ENCODE measurements around the gene B4GALT2. TPM values are rescaled to one million over a fixed set of nuclear protein-coding genes. Genes with fewer than 3 reads are reported as not detected.

The B4GALT2 gene
- total RNA-seq, 6 donors from 2014 or later = 11.5 to 33.0 (median 18.1) TPM

DNA sequence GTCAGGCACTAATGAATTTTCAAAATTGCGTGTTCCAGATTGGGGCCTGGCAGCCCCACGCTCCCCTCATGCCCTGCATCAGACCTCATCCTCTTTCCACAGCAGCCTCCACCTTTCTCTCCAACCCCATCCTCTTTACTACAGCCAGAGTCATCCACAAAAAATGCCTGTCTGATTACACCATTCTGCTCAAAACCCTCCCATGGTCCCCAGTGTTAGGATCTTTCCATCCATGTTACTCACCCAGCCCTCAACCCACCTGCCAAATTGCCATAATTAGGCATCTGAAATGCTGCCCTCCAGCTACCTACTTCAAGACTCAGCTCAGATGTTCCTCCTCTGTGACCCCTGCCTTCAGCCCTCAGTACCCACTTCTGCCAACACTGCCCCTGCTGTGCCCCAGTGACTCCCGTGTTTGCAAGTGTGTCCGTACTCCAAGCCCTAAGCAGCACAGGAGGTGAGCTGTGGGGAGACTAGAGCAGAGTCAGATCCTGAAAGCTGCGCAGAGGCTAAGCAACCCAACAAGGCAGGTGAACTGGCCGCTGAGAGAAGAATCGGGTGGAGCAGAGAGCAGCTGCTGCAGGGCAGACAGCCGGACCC is 46.1 kb upstream of the B4GALT2 start:
- WGBS, 2 donors = 34 to 50% methylated on average over 8 of the region's 8 CpGs
- peak overlapping the region in 3 of 4 donors; percentile 33 to 53 (median 49) for H3K4me3 ChIP-seq

DNA sequence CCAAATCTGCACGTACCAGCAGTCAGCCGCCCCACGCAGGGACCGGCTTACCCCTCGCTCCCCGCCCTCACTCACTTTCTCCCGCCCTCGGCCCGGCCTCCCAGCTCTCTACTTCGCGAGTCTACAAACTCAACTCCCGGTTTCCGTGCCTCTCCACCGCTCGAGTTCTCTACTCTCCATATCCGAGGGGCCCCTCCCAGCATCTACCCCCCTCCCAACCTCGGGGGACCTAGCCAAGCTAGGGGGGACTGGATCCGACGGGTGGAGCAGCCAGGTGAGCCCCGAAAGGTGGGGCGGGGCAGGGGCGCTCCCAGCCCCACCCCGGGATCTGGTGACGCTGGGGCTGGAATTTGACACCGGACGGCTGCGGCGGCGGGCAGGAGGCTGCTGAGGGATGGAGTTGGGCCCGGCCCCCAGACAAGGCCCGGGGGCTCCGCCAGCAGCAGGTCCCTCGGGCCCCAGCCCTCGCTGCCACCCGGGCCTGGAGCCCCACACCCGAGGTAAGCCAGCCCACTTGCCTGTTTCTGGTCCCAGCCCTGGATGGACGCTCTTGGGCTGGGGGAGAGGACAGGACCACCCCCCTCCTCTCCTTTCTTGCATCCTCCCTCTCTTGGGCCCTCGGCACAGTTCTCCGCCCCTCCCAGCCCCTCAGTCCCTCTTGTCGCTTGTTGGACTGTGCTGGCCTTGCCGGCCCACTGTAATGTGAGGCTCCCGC is 45.5 kb upstream of the B4GALT2 start, which contains the start of gene ARTN:
TSS of gene ARTN (plus strand) at position 416 of the 715 bp plus-strand sequence. CDS start 1,856 bp downstream, outside the sequence.
- 8% methylated on average over 27 to 39 of the region's 42 CpGs for WGBS, 2 donors
- peak within 1 kb of the TSS in 2 of 4 donors; percentile 28 to 41 for H3K27ac ChIP-seq
- DNase-seq = peak; percentile 51 to 87
- H3K36me3 ChIP-seq = peaks cover 0 to 6% (median 0%) of the 10 kb centered on the region in 4 donors
- no peak for TF ChIP-seq EP300 (IDR thresholded peaks at IDR 0.05)
- TF ChIP-seq POLR2AphosphoS5 (IDR thresholded peaks at IDR 0.05) = no peak
- TF ChIP-seq, protein P1, sequence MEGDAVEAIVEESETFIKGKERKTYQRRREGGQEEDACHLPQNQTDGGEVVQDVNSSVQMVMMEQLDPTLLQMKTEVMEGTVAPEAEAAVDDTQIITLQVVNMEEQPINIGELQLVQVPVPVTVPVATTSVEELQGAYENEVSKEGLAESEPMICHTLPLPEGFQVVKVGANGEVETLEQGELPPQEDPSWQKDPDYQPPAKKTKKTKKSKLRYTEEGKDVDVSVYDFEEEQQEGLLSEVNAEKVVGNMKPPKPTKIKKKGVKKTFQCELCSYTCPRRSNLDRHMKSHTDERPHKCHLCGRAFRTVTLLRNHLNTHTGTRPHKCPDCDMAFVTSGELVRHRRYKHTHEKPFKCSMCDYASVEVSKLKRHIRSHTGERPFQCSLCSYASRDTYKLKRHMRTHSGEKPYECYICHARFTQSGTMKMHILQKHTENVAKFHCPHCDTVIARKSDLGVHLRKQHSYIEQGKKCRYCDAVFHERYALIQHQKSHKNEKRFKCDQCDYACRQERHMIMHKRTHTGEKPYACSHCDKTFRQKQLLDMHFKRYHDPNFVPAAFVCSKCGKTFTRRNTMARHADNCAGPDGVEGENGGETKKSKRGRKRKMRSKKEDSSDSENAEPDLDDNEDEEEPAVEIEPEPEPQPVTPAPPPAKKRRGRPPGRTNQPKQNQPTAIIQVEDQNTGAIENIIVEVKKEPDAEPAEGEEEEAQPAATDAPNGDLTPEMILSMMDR (IDR thresholded peaks at IDR 0.05) = no peak
- no peak for TF ChIP-seq POLR2A (IDR thresholded peaks at IDR 0.05)
- ATAC-seq (ENCODE audit: low FRiP score in 2 of 2) = peak; percentile 19 to 39
- H3K9me3 ChIP-seq = no peaks in the 10 kb centered on the region
- H3K4me1 ChIP-seq = peaks cover 18 to 28% (median 23%) of the 10 kb centered on the region in 4 donors
- peaks cover 0 to 12% (median 5%) of the 10 kb centered on the region in 4 donors for H3K27me3 ChIP-seq
- peak within 1 kb of the TSS in 3 of 4 donors; percentile 33 to 53 (median 49) for H3K4me3 ChIP-seq

More for the DNA sequence above, 46.1 kb upstream of the B4GALT2 start:
- Histone ChIP-seq H3K27me3 (peaks cover 0 to 12% (median 5%) of the 10 kb centered on the region in 4 donors), H3K36me3 (peaks cover 0 to 6% (median 0%) of the 10 kb centered on the region in 4 donors), H3K9me3 (no peaks in the 10 kb centered on the region), H3K4me1 (peaks cover 18 to 28% (median 23%) of the 10 kb centered on the region in 4 donors), H3K27ac (peak overlapping the region in 2 of 4 donors; percentile 28 to 41)
- DNase-seq (no peak), ATAC-seq (ENCODE audit: low FRiP score in 2 of 2) (no peak)
- TF ChIP-seq POLR2A (IDR thresholded peaks at IDR 0.05) = no peak
- TF ChIP-seq EP300 (IDR thresholded peaks at IDR 0.05) = no peak
- TF ChIP-seq, protein P1 (IDR thresholded peaks at IDR 0.05) = no peak
- no peak for TF ChIP-seq POLR2AphosphoS5 (IDR thresholded peaks at IDR 0.05)

DNA sequence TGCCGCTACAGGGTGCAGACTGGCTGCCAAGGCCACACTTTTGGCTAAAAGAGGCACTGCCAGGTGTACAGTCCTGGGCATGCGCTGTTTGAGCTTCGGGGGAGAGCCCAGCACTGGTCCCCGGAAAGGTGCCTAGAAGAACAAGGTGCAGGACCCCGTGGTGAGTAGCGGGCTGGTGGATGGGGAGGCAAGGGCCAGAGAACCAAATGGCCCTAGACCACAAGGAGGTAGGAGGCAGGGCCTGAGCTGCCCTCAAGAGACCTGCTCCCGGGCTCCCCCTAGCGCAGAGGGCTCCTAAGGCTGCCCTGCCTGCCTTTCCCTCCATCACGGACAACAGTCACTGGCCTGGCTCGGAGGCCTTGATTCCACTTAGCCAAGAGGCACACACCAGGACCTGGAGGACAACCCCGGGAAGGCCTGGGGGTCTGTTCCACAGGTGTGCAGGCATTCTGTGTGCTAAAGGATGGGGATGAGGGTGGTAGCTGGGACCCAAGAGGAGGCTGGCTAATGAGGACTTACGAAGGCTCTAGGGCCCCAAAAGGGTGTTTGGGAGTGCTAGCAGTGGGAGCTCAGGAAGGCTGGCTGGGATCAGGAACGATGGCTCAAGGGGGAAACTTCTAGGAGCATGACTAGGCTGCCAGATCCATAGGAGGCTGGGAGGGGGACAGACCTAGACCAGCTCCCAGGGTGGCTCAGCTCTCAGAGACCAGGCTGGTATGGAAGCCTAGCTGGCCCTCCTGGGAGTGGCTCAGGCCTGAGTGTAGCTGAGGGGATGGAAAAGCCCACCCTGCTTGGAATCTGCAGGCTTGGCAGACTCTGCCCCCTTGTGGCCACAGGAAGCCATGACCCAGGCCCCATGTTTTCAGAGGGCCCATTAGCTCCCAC is 44.7 kb upstream of the B4GALT2 start:
- no peak for TF ChIP-seq POLR2AphosphoS5 (IDR thresholded peaks at IDR 0.05)
- TF ChIP-seq EP300 (IDR thresholded peaks at IDR 0.05) = no peak
- TF ChIP-seq, protein P1 (IDR thresholded peaks at IDR 0.05) = peak; percentile 82 to 87 (median 84)
- TF ChIP-seq POLR2A (IDR thresholded peaks at IDR 0.05) = no peak
- Histone ChIP-seq H3K27me3 (peaks cover 0 to 12% (median 5%) of the 10 kb centered on the region in 4 donors), H3K4me3 (peak overlapping the region in 3 of 4 donors; percentile 33 to 53 (median 49)), H3K27ac (peak overlapping the region in 2 of 4 donors; percentile 28 to 41), H3K36me3 (peaks cover 0 to 6% (median 0%) of the 10 kb centered on the region in 4 donors), H3K9me3 (no peaks in the 10 kb centered on the region), H3K4me1 (peaks cover 18 to 28% (median 23%) of the 10 kb centered on the region in 4 donors)
- peak in 1 of 2 donors; percentile 69 for DNase-seq
- ATAC-seq (ENCODE audit: low FRiP score in 2 of 2) = peak; percentile 79
- WGBS, 2 donors = 25 to 27% methylated on average over 6 to 13 of the region's 13 CpGs

DNA sequence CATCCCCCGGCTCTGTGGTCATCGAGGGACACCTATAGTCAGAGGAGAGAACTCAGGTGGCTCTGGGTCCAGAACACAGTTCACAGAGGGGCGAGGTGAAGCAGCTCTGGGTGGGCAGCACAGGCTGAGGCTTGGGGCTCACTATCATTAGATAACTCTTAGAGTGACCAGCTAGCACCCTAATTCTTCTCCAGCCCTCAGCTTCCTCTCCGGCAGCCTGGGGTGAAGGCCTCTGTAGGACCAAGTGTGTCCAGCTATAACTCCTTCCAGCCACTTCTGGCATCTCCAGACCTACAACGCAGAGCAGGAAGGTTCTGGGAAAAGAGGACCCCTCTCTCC is 44.1 kb upstream of the B4GALT2 start:
- Histone ChIP-seq H3K9me3 (no peaks in the 10 kb centered on the region), H3K4me1 (peaks cover 18 to 28% (median 23%) of the 10 kb centered on the region in 4 donors), H3K27me3 (peaks cover 0 to 12% (median 5%) of the 10 kb centered on the region in 4 donors), H3K4me3 (no peak overlapping the region), H3K27ac (no peak overlapping the region), H3K36me3 (peaks cover 0 to 5% (median 0%) of the 10 kb centered on the region in 4 donors)
- DNase-seq (no peak), ATAC-seq (ENCODE audit: low FRiP score in 2 of 2) (no peak)
- no peak for TF ChIP-seq POLR2AphosphoS5 (IDR thresholded peaks at IDR 0.05)
- TF ChIP-seq, protein P1 (IDR thresholded peaks at IDR 0.05) = no peak
- no peak for TF ChIP-seq POLR2A (IDR thresholded peaks at IDR 0.05)
- no peak for TF ChIP-seq EP300 (IDR thresholded peaks at IDR 0.05)
- 53 to 59% methylated on average over 4 to 5 of the region's 5 CpGs for WGBS, 2 donors

All from upper lobe of left lung (tissue), 6 donors.